H9 (cell line): ENCODE results near the gene HP1BP3. TPM values are rescaled to one million over a fixed set of nuclear protein-coding genes. Genes with fewer than 3 reads are reported as not detected.

ENCODE experiments used
- DNase-seq: peaks from one replicate; pipeline ENCODE4 v3.0.0-alpha.2; 2017
- H2AFZ ChIP-seq: one replicate; pipeline ENCODE4 v1.6.1; 2013; ENCODE audit warnings: mild to moderate bottlenecking, low read length, control low read depth, moderate library complexity
- H2AK5ac ChIP-seq: 2 replicates; pipeline ENCODE4 v1.6.1; 2013; ENCODE audit warnings: low read length, control low read depth, mixed read lengths; ENCODE audit not compliant: insufficient read length
- H2BK120ac ChIP-seq: one replicate; pipeline ENCODE4 v1.6.1; 2013; ENCODE audit warnings: low read depth, mild to moderate bottlenecking, low read length, control low read depth, inconsistent platforms; ENCODE audit not compliant: poor library complexity, severe bottlenecking
- H2BK12ac ChIP-seq: 2 replicates; pipeline ENCODE4 v1.6.1; 2013; ENCODE audit warnings: low read length, control low read depth, mixed read lengths, low read depth; ENCODE audit not compliant: insufficient read length
- H2BK15ac ChIP-seq: 2 replicates; pipeline ENCODE4 v1.6.1; 2013; ENCODE audit warnings: low read depth, low read length, control low read depth
- H2BK20ac ChIP-seq: one replicate; pipeline ENCODE4 v1.6.1; 2013; ENCODE audit warnings: low read depth, mild to moderate bottlenecking, low read length, control low read depth, inconsistent platforms; ENCODE audit not compliant: poor library complexity, severe bottlenecking
- H2BK5ac ChIP-seq: 2 replicates; pipeline ENCODE4 v1.6.1; 2013; ENCODE audit warnings: low read length, control low read depth, mixed read lengths; ENCODE audit not compliant: insufficient read length
- H3K14ac ChIP-seq: 2 replicates; pipeline ENCODE4 v1.6.1; 2013; ENCODE audit warnings: low read length, control low read depth; ENCODE audit not compliant: insufficient read depth
- H3K18ac ChIP-seq: 2 replicates; pipeline ENCODE4 v1.6.1; 2013; ENCODE audit warnings: low read depth, mild to moderate bottlenecking, mixed read lengths, low read length, control low read depth; ENCODE audit not compliant: insufficient read length
- H3K23ac ChIP-seq: 2 replicates; pipeline ENCODE4 v1.6.1; 2013; ENCODE audit warnings: low read length, control low read depth, mixed read lengths, low read depth; ENCODE audit not compliant: insufficient read length
- H3K23me2 ChIP-seq: 2 replicates; pipeline ENCODE4 v1.6.1; 2013; ENCODE audit warnings: low read depth, mild to moderate bottlenecking, mixed read lengths, low read length, control low read depth; ENCODE audit not compliant: insufficient read length, poor library complexity, severe bottlenecking
- H3K27ac ChIP-seq: 2 replicates; pipeline ENCODE4 v1.5.1; 2013; ENCODE audit warnings: low read length, control low read depth, mixed read lengths, low read depth; ENCODE audit not compliant: insufficient read length
- H3K27me3 ChIP-seq: 2 replicates; pipeline ENCODE4 v1.6.1; 2013; ENCODE audit warnings: low read length, control low read depth, inconsistent platforms; ENCODE audit not compliant: insufficient read depth
- H3K4ac ChIP-seq: 2 replicates; pipeline ENCODE4 v1.6.1; 2013; ENCODE audit warnings: low read depth, mild to moderate bottlenecking, control low read depth, inconsistent platforms, low read length, moderate library complexity
- H3K4me1 ChIP-seq: 2 replicates; pipeline ENCODE4 v1.6.1; 2013; ENCODE audit warnings: low read length, control low read depth, inconsistent platforms; ENCODE audit not compliant: insufficient read depth
- H3K4me2 ChIP-seq: 2 replicates; pipeline ENCODE4 v1.6.1; 2013; ENCODE audit warnings: low read length, control low read depth, mixed read lengths; ENCODE audit not compliant: insufficient read length, insufficient read depth
- H3K56ac ChIP-seq: 2 replicates; pipeline ENCODE4 v1.6.1; 2013; ENCODE audit warnings: low read depth, mild to moderate bottlenecking, mixed read lengths, low read length, control low read depth; ENCODE audit not compliant: insufficient read length
- H3K79me1 ChIP-seq: 2 replicates; pipeline ENCODE4 v1.6.1; 2013; ENCODE audit warnings: low read depth, mild to moderate bottlenecking, moderate library complexity, low read length, control low read depth, inconsistent platforms; ENCODE audit not compliant: insufficient read depth, poor library complexity, severe bottlenecking
- H3K79me2 ChIP-seq: 2 replicates; pipeline ENCODE4 v1.6.1; 2013; ENCODE audit warnings: low read length, control low read depth, inconsistent platforms; ENCODE audit not compliant: insufficient read depth
- H3K9ac ChIP-seq: 2 replicates; pipeline ENCODE4 v1.6.1; 2013; ENCODE audit warnings: low read length, control low read depth, mixed read lengths; ENCODE audit not compliant: insufficient read length; ENCODE audit errors: extremely low read depth
- H3K9me3 ChIP-seq: one replicate; pipeline ENCODE4 v1.6.1; 2013; ENCODE audit warnings: low read depth, low read length, inconsistent platforms; ENCODE audit not compliant: control insufficient read depth
- H3T11ph ChIP-seq: one replicate; pipeline ENCODE4 v1.6.1; 2013; ENCODE audit warnings: mild to moderate bottlenecking, low read length, control low read depth, inconsistent platforms
- H4K20me1 ChIP-seq: one replicate; pipeline ENCODE4 v1.6.1; 2013; ENCODE audit not compliant: control insufficient read depth, insufficient read length, insufficient read depth
- H4K5ac ChIP-seq: 2 replicates; pipeline ENCODE4 v1.6.1; 2013; ENCODE audit warnings: low read depth, mild to moderate bottlenecking, mixed read lengths, low read length, control low read depth; ENCODE audit not compliant: insufficient read length
- H4K8ac ChIP-seq: replicated peaks from 2 replicates; pipeline ENCODE4 v1.6.1; 2013; ENCODE audit warnings: low read length, control low read depth, mixed read lengths, low read depth; ENCODE audit not compliant: insufficient read length
- H4K91ac ChIP-seq: 2 replicates; pipeline ENCODE4 v1.6.1; 2013; ENCODE audit warnings: low read depth, mild to moderate bottlenecking, moderate library complexity, mixed read lengths, low read length, control low read depth; ENCODE audit not compliant: insufficient read length
- H3K27ac Mint-ChIP-seq, 3 experiments: 2 replicates in 2 of 3; 3 replicates in 1 of 3; pipeline ENCODE4 v1.8.0; 2020 to 2021; ENCODE audit warnings: mixed read lengths in 3 of 3, mild to moderate bottlenecking in 1 of 3, moderate library complexity in 1 of 3
- H3K27me3 Mint-ChIP-seq: 2 replicates; pipeline ENCODE4 v1.8.0; 2021; ENCODE audit warnings: low read depth, mild to moderate bottlenecking, moderate library complexity, mixed read lengths
- H3K36me3 Mint-ChIP-seq, 3 experiments: 2 replicates in 2 of 3; 3 replicates in 1 of 3; pipeline ENCODE4 v1.8.0; 2020 to 2021; ENCODE audit warnings: low read depth in 3 of 3, mixed read lengths in 3 of 3; ENCODE audit not compliant: insufficient read depth in 1 of 3
- H3K4me1 Mint-ChIP-seq, 2 experiments: 2 replicates each; pipeline ENCODE4 v1.8.0; 2020; ENCODE audit warnings: mixed read lengths in 2 of 2
- H3K4me3 Mint-ChIP-seq, 2 experiments: 2 replicates in 1 of 2; 3 replicates in 1 of 2; pipeline ENCODE4 v1.8.0; 2020 to 2021; ENCODE audit warnings: mild to moderate bottlenecking in 2 of 2, mixed read lengths in 2 of 2, moderate library complexity in 1 of 2
- H3K9me3 Mint-ChIP-seq, 2 experiments: 2 replicates in 1 of 2; 3 replicates in 1 of 2; pipeline ENCODE4 v1.8.0; 2020; ENCODE audit warnings: mild to moderate bottlenecking in 2 of 2, mixed read lengths in 2 of 2, moderate library complexity in 1 of 2
- CTCF ChIP-seq: fragments of 200-600 bp; sonication (generic); conservative IDR thresholded peaks from 3 replicates; pipeline ENCODE4 v1.8.0; 2021; ENCODE audit warnings: antibody characterized with exemption, mild to moderate bottlenecking
- WGBS: extraction: QIAGEN DNeasy Blood & Tissue Kit; methylation state at CpG from one replicate; pipeline ENCODE4 v1.1.7; 2013; ENCODE audit warnings: missing lambda C conversion rate, low lambda C conversion rate, mixed read lengths; ENCODE audit not compliant: insufficient read length; ENCODE audit errors: extremely low coverage; 5-methylcytosine and 5-hydroxymethylcytosine counted together
- total RNA-seq: library from RNA; stranded (reverse); gene quantifications from 2 replicates; pipeline ENCODE4 v1.2.1, GENCODE V29; 2021

HP1BP3 gene
- total RNA-seq, 1 experiment from 2014 or later: 127 TPM

DNA sequence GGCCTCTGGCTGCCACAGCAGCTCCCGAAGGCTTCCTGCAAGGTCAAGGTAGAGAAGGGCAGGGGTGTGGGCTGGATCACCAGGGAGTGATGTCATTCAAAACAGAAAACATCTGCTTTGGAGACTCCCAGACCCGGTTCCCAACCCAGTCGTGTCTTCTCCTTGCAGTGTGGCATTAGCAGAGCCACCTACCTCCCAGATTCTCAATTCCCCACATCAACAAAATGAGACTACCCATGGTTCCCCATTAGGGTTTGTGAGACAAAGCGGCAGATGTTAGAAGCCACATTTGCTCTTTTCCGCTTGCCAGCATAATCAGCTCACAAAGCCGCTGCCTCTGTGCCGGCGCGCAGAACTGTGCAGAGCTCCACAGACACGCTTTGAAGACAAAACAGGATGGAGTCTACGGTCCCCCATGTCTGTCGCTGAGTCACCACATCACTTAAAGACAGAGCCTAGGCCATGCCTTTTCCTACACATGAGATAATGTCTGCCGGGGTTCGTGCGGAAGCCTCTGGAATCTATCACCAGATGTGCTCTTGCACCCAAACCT is 81.8 kb downstream of the HP1BP3 start:
- H2BK15ac ChIP-seq: no peak overlapping the region
- H4K5ac ChIP-seq: no peak overlapping the region
- H2BK20ac ChIP-seq: no peak overlapping the region
- H3K56ac ChIP-seq: no peak overlapping the region
- no peaks in the 10 kb centered on the region for H3K27me3 ChIP-seq
- H3K14ac ChIP-seq: no peak overlapping the region
- no peak overlapping the region for H3K9ac ChIP-seq
- no peaks in the 10 kb centered on the region for H3K79me2 ChIP-seq
- Mint-ChIP-seq H3K9me3 (no peaks in the 10 kb centered on the region), H3K36me3 (peaks cover 5 to 36% (median 9%) of the 10 kb centered on the region in 3 experiments; a peak in 4 of 7 replicates), H3K4me1 (no peaks in the 10 kb centered on the region), H3K4me3 (no peak overlapping the region), H3K27ac (no peak overlapping the region), H3K27me3 (peaks cover 4% of the 10 kb centered on the region; the same call in 1 of the 2 replicates)
- H2BK5ac ChIP-seq: no peak overlapping the region
- no peaks in the 10 kb centered on the region for H4K20me1 ChIP-seq
- no peak overlapping the region for H2BK12ac ChIP-seq
- H2AFZ ChIP-seq: no peak overlapping the region
- no peaks in the 10 kb centered on the region for H3K23me2 ChIP-seq
- no peaks in the 10 kb centered on the region for H3K4me1 ChIP-seq
- no peaks in the 10 kb centered on the region for H3K79me1 ChIP-seq
- no peak overlapping the region for H3K23ac ChIP-seq
- no peak overlapping the region for H3K4me2 ChIP-seq
- H3K4ac ChIP-seq: no peak overlapping the region
- H3K18ac ChIP-seq: no peak overlapping the region
- no peak overlapping the region for H4K8ac ChIP-seq
- H2BK120ac ChIP-seq: no peak overlapping the region
- no peaks in the 10 kb centered on the region for H3K9me3 ChIP-seq
- no peak overlapping the region for H3T11ph ChIP-seq
- WGBS: no CpG with 5 or more reads among the region's 15 CpGs
- TF ChIP-seq CTCF: no peak
- no peak overlapping the region for H3K27ac ChIP-seq
- no peak for DNase-seq
- H4K91ac ChIP-seq: no peak overlapping the region
- no peak overlapping the region for H2AK5ac ChIP-seq
